DND-41 (cell line): ENCODE measurements around the gene NUDT9.
"Not testable (repeated sequence)": the region's sequence is repeated elsewhere in the genome, so short reads cannot be mapped to it uniquely, and the experiment has no call there.

Source experiments
- ATAC-seq: fragments of 200-7000 bp; cut with Tn5 transposase; 3 replicates; pipeline ENCODE4 v1.9.1; 2021; ENCODE audit warnings: low read depth; ENCODE audit not compliant: insufficient read depth
- DNase-seq: peaks from one replicate; pipeline ENCODE4 v3.0.0-alpha.2; 2020
- H2AFZ ChIP-seq: 2 replicates; pipeline ENCODE4 v1.6.0; 2012; ENCODE audit warnings: low read depth, low read length
- H3K27ac ChIP-seq: 2 replicates; pipeline ENCODE4 v1.5.1; 2012; ENCODE audit warnings: low read length, inconsistent platforms
- H3K27me3 ChIP-seq: fragments of 200-600 bp; sonication (generic); 2 replicates; pipeline ENCODE4 v1.6.0; 2012; ENCODE audit warnings: low read length, mild to moderate bottlenecking, inconsistent platforms; ENCODE audit not compliant: insufficient read depth, poor library complexity
- H3K36me3 ChIP-seq: 2 replicates; pipeline ENCODE4 v1.5.1; 2012; ENCODE audit warnings: low read length, inconsistent platforms; ENCODE audit not compliant: insufficient read depth
- H3K4me1 ChIP-seq: 2 replicates; pipeline ENCODE4 v1.5.1; 2012; ENCODE audit warnings: mild to moderate bottlenecking, low read length; ENCODE audit not compliant: insufficient read depth
- H3K4me2 ChIP-seq: 2 replicates; pipeline ENCODE4 v1.6.0; 2012; ENCODE audit warnings: mild to moderate bottlenecking, moderate library complexity, low read length, inconsistent platforms; ENCODE audit not compliant: insufficient read depth
- H3K4me3 ChIP-seq, 2 experiments: fragments of 200-600 bp in 1 of 2; shearing (Covaris generic) in 1 of 2; 2 replicates each; pipeline ENCODE4 v1.5.1; 2012 to 2016; ENCODE audit warnings: inconsistent platforms in 2 of 2, low read length in 2 of 2, mild to moderate bottlenecking in 2 of 2, low read depth in 1 of 2, moderate library complexity in 1 of 2
- H3K79me2 ChIP-seq: 2 replicates; pipeline ENCODE4 v1.6.0; 2012; ENCODE audit warnings: low read length, inconsistent platforms; ENCODE audit not compliant: insufficient read depth
- H3K9ac ChIP-seq: 2 replicates; pipeline ENCODE4 v1.6.0; 2012; ENCODE audit warnings: low read depth, mild to moderate bottlenecking, inconsistent platforms, low read length, moderate library complexity
- H3K9me3 ChIP-seq: 2 replicates; pipeline ENCODE4 v1.5.1; 2012; ENCODE audit warnings: low read length, moderate library complexity, mild to moderate bottlenecking, inconsistent platforms; ENCODE audit not compliant: insufficient read depth, severe bottlenecking
- H4K20me1 ChIP-seq: 2 replicates; pipeline ENCODE4 v1.6.0; 2012; ENCODE audit warnings: low read length; ENCODE audit not compliant: insufficient read depth
- EZH2 ChIP-seq: IDR thresholded peaks from 3 replicates; pipeline ENCODE4 v1.6.1; 2012; ENCODE audit warnings: borderline replicate concordance, low read depth, mild to moderate bottlenecking, moderate library complexity, low read length, inconsistent platforms; ENCODE audit not compliant: severe bottlenecking
- TF ChIP-seq, protein P1 (sequence below): IDR thresholded peaks from 2 replicates; pipeline ENCODE4 v1.5.1; 2012; ENCODE audit warnings: borderline replicate concordance, low read length, moderate library complexity, mild to moderate bottlenecking; ENCODE audit not compliant: poor library complexity, severe bottlenecking; ENCODE audit errors: extremely low read depth

Gene NUDT9

DNA sequence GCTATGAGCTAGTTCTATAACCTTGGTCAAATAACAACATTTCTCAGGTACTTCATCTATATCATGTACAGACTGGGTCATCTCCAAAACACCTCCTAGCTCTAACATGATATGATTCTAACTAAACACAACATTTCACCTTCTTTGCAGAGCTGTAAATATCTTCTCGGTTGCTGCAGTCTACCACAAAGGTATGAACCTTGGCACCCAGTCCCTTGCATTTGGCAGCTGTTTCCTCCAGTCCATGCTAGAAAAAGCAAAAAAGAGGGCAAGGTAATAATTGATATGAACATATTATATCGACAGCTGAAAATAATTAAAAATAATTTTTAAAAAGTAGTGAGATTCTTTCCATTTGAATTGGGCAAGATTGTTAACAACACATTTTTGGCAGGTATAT is 40.3 kb upstream of the NUDT9 start:
- peaks cover 4% of the 10 kb centered on the region; the same call in 1 of the 2 replicates for H3K4me1 ChIP-seq
- TF ChIP-seq, protein P1, sequence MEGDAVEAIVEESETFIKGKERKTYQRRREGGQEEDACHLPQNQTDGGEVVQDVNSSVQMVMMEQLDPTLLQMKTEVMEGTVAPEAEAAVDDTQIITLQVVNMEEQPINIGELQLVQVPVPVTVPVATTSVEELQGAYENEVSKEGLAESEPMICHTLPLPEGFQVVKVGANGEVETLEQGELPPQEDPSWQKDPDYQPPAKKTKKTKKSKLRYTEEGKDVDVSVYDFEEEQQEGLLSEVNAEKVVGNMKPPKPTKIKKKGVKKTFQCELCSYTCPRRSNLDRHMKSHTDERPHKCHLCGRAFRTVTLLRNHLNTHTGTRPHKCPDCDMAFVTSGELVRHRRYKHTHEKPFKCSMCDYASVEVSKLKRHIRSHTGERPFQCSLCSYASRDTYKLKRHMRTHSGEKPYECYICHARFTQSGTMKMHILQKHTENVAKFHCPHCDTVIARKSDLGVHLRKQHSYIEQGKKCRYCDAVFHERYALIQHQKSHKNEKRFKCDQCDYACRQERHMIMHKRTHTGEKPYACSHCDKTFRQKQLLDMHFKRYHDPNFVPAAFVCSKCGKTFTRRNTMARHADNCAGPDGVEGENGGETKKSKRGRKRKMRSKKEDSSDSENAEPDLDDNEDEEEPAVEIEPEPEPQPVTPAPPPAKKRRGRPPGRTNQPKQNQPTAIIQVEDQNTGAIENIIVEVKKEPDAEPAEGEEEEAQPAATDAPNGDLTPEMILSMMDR: no peak
- no peak for TF ChIP-seq EZH2
- no peaks in the 10 kb centered on the region for H3K27me3 ChIP-seq
- H3K9ac ChIP-seq: no peak overlapping the region
- peaks cover 36% of the 10 kb centered on the region for H3K36me3 ChIP-seq
- H2AFZ ChIP-seq: no peak overlapping the region
- no peak overlapping the region for H3K4me3 ChIP-seq
- DNase-seq (no peak), ATAC-seq (no peak)
- H4K20me1 ChIP-seq: peaks cover 3% of the 10 kb centered on the region
- no peaks in the 10 kb centered on the region for H3K9me3 ChIP-seq
- H3K79me2 ChIP-seq: peaks cover 62% of the 10 kb centered on the region
- no peak overlapping the region for H3K27ac ChIP-seq
- H3K4me2 ChIP-seq: no peak overlapping the region

DNA sequence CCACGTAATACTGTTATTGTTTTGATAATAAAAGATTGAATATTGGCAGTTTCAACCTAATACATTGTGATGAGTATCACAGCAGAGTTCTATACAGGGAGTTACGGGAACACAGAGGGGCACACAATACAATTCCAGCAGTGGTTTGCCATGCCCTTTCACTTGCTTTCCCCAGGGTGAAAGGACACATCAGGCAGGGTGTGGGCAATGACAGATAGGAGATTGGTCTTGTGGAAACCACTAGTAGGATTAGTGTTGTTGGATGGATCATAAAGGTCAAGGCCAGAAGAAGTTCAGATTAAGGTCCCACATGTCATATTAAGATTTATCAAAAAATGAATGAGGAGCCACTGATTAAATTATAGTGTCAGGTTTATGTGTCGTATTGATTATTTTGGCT is 39.4 kb upstream of the NUDT9 start:
- Histone ChIP-seq H3K27me3 (no peaks in the 10 kb centered on the region), H3K36me3 (peaks cover 31% of the 10 kb centered on the region), H4K20me1 (peaks cover 3% of the 10 kb centered on the region), H3K79me2 (peaks cover 66% of the 10 kb centered on the region), H3K4me2 (no peak overlapping the region), H3K27ac (no peak overlapping the region), H3K9me3 (no peaks in the 10 kb centered on the region), H2AFZ (no peak overlapping the region), H3K9ac (no peak overlapping the region), H3K4me1 (peaks cover 11% of the 10 kb centered on the region; the same call in 1 of the 2 replicates), H3K4me3 (no peak overlapping the region)
- TF ChIP-seq, protein P1: no peak
- TF ChIP-seq EZH2: no peak
- ATAC-seq (no peak), DNase-seq (no peak)

DNA sequence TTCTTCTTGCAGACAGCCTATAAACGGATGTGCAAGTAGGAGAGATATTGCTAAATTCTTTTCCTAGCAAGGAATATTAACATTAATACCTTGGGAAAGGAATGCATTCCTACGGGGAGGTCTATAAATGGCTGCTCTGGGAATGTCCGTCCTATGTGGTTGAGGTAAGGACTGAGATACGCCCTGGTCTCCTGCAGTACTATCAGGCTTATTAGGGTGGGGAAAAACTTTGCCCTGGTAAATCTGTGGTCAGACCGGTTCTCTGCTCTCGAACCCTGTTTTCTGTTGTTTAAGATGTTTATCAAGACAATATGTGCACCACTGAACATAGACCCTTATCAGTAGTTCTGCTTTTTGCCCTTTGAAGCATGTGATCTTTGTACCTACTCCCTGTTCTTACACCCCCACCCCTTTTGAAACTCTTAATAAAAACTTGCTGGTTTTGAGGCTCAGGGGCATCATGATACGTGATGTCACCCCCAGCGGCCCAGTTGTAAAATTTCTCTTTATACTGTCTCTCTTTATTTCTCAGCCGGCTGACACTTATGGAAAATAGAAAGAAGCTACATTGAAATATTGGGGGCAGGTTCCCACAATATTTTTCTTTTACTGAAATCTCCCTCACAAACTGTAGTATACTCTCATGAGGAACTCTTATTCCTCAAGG is 37.8 kb upstream of the NUDT9 start:
- not testable (repeated sequence) for H3K9ac ChIP-seq, H3K4me2 ChIP-seq
- H3K36me3 ChIP-seq: peaks cover 28% of the 10 kb centered on the region

GRCh38 chr4:87387237-87387636 is 35.1 kb upstream of the NUDT9 start:
- Histone ChIP-seq H3K4me3 (peak overlapping the region in 1 of 2 experiments; percentile 5; a peak in 1 of 4 replicates), H3K27ac (no peak overlapping the region), H3K4me1 (peaks cover 43% of the 10 kb centered on the region), H2AFZ (no peak overlapping the region), H3K9ac (no peak overlapping the region), H3K36me3 (peaks cover 13% of the 10 kb centered on the region), H3K9me3 (no peaks in the 10 kb centered on the region), H3K4me2 (peak overlapping the region; percentile 44; the same call in 1 of the 2 replicates), H3K27me3 (no peaks in the 10 kb centered on the region), H3K79me2 (peaks cover 81% of the 10 kb centered on the region), H4K20me1 (peaks cover 3% of the 10 kb centered on the region)
- TF ChIP-seq, protein P1: no peak
- no peak for TF ChIP-seq EZH2
- ATAC-seq: no peak
- no peak for DNase-seq

More for the DNA sequence above, 37.8 kb upstream of the NUDT9 start:
- not testable (repeated sequence) for H3K27me3 ChIP-seq, H3K4me3 ChIP-seq, DNase-seq, H2AFZ ChIP-seq, H3K9me3 ChIP-seq, H3K27ac ChIP-seq, ATAC-seq, H4K20me1 ChIP-seq
- Histone ChIP-seq H3K4me1 (peaks cover 27% of the 10 kb centered on the region), H3K79me2 (peaks cover 76% of the 10 kb centered on the region)
